Right lobe of liver (tissue), 4 donors: ENCODE data around the gene DCDC1.

Experiments
- CTCF ChIP-seq, 4 donors: fragments of 200-600 bp in 3 of 4; fragments of 450-650 bp in 1 of 4; IDR thresholded peaks; one replicate each; pipeline versions ENCODE4 v1.5.1 to v1.8.0; 2016 to 2022; ENCODE audit warnings: antibody characterized with exemption in 4 of 4, mild to moderate bottlenecking in 2 of 4
- POLR2A ChIP-seq: fragments of 450-650 bp; IDR thresholded peaks from one replicate; pipeline ENCODE4 v1.6.1; 2017; ENCODE audit warnings: antibody characterized with exemption, mild to moderate bottlenecking
- donor health status: DM: no; HTN: no; CAD: no.
- donor health status: DM: no; HTN: no; CAD: no.
- donor health status: DM: no; HTN: yes; CAD: no.

- TF ChIP-seq POLR2A = no peak
- TF ChIP-seq CTCF (IDR thresholded peaks at IDR 0.05) = no peak
Measured at GRCh38 chr11:30830681-30831080, 538.9 kb downstream of the DCDC1 start.
